Measurements from ENCODE around the gene CTRB1.

Gene CTRB1

GRCh38 chr16:75196836-75197235, 22.0 kb upstream of the CTRB1 start:
- TF ChIP-seq HDGF (IDR thresholded peaks at IDR 0.05; ENCODE audit: borderline replicate concordance) (no peak), FOXK2 (IDR thresholded peaks at IDR 0.05) (no peak), BHLHE40 (IDR thresholded peaks at IDR 0.05; ENCODE audit: borderline replicate concordance) (no peak), PKNOX1 (IDR thresholded peaks at IDR 0.05) (no peak), L3MBTL2 (conservative IDR thresholded peaks at IDR 0.05) (no peak), SUZ12 (IDR thresholded peaks at IDR 0.05) (no peak), ELF4 (IDR thresholded peaks at IDR 0.05) (no peak), FOXA1 (IDR thresholded peaks at IDR 0.05) (no peak), LEF1 (IDR thresholded peaks at IDR 0.05; ENCODE audit: borderline replicate concordance) (no peak), ARNT (IDR thresholded peaks at IDR 0.05) (no peak), FOXM1 (IDR thresholded peaks at IDR 0.05; ENCODE audit: borderline replicate concordance) (no peak), SP1 (IDR thresholded peaks at IDR 0.05) (no peak), TARDBP (IDR thresholded peaks at IDR 0.05) (no peak), CTBP1 (IDR thresholded peaks at IDR 0.05; ENCODE audit: borderline replicate concordance) (no peak), ZNF384 (IDR thresholded peaks at IDR 0.05) (no peak), NFRKB (IDR thresholded peaks at IDR 0.05) (no peak)
- ChIA-PET POLR2A (no interaction called here), CTCF (no interaction called here)

GRCh38 chr16:75197522-75198134, 21.2 kb upstream of the CTRB1 start:
- no peak for TF ChIP-seq FOXK2 (IDR thresholded peaks at IDR 0.05)
- TF ChIP-seq ZNF384 (IDR thresholded peaks at IDR 0.05) = no peak
- no peak for TF ChIP-seq HDGF (IDR thresholded peaks at IDR 0.05; ENCODE audit: borderline replicate concordance)
- no peak for TF ChIP-seq ELF4 (IDR thresholded peaks at IDR 0.05)
- no peak for TF ChIP-seq BHLHE40 (IDR thresholded peaks at IDR 0.05; ENCODE audit: borderline replicate concordance)
- no peak for TF ChIP-seq L3MBTL2 (conservative IDR thresholded peaks at IDR 0.05)
- no peak for TF ChIP-seq CTBP1 (IDR thresholded peaks at IDR 0.05; ENCODE audit: borderline replicate concordance)
- TF ChIP-seq FOXA1 (IDR thresholded peaks at IDR 0.05) = no peak
- no peak for TF ChIP-seq SUZ12 (IDR thresholded peaks at IDR 0.05)
- no peak for TF ChIP-seq ARNT (IDR thresholded peaks at IDR 0.05)
- TF ChIP-seq LEF1 (IDR thresholded peaks at IDR 0.05; ENCODE audit: borderline replicate concordance) = no peak
- no peak for TF ChIP-seq SP1 (IDR thresholded peaks at IDR 0.05)
- TF ChIP-seq FOXM1 (IDR thresholded peaks at IDR 0.05; ENCODE audit: borderline replicate concordance) = no peak
- no peak for TF ChIP-seq NFRKB (IDR thresholded peaks at IDR 0.05)
- no peak for TF ChIP-seq TARDBP (IDR thresholded peaks at IDR 0.05)
- TF ChIP-seq PKNOX1 (IDR thresholded peaks at IDR 0.05) = no peak
- CTCF ChIA-PET = no interaction called here
- DNase-seq (ENCODE audit: extremely low spot score) = no peak
- POLR2A ChIA-PET = no interaction called here

More at GRCh38 chr16:75196836-75197235, 22.0 kb upstream of the CTRB1 start:
- no peak for DNase-seq (ENCODE audit: extremely low spot score)

DNA sequence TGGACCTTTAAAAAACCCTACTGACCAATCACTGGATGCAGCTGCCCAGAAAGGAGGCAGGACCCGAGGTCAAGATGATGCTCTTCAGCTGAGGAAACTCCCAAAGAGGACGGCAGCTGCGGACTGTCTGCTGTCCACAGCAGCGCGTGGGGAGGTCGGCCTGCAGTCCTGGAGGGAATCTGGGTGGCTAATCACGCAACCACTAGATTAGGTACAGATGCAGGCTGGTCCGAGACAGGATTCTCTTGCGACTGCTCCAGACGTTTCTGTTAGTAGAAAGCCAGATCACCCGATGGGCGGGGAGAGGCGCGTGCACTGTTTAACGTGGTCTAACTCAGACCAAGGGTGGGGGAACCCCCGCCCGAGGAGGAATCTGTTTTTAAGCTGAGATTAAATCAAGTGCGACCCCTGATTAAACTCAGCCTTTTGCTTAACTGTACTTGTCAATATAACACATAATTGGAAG, 20.6 kb upstream of the CTRB1 start:
- CTCF ChIA-PET = interaction anchor here (1.3 to 1.5 kb wide), 2 partner anchors 187 to 204 kb away, joined by 4 to 5 read pairs; no protein-coding TSS in a partner anchor
- no peak for DNase-seq (ENCODE audit: extremely low spot score)
- POLR2A ChIA-PET = no interaction called here
- no peak for TF ChIP-seq BHLHE40 (IDR thresholded peaks at IDR 0.05; ENCODE audit: borderline replicate concordance)
- TF ChIP-seq NFRKB (IDR thresholded peaks at IDR 0.05) = no peak
- TF ChIP-seq SP1 (IDR thresholded peaks at IDR 0.05) = no peak
- no peak for TF ChIP-seq ELF4 (IDR thresholded peaks at IDR 0.05)
- no peak for TF ChIP-seq ARNT (IDR thresholded peaks at IDR 0.05)
- TF ChIP-seq PKNOX1 (IDR thresholded peaks at IDR 0.05) = no peak
- no peak for TF ChIP-seq ZNF384 (IDR thresholded peaks at IDR 0.05)
- TF ChIP-seq SUZ12 (IDR thresholded peaks at IDR 0.05) = no peak
- no peak for TF ChIP-seq FOXA1 (IDR thresholded peaks at IDR 0.05)
- no peak for TF ChIP-seq CTBP1 (IDR thresholded peaks at IDR 0.05; ENCODE audit: borderline replicate concordance)
- TF ChIP-seq L3MBTL2 (conservative IDR thresholded peaks at IDR 0.05) = no peak
- TF ChIP-seq FOXM1 (IDR thresholded peaks at IDR 0.05; ENCODE audit: borderline replicate concordance) = no peak
- no peak for TF ChIP-seq TARDBP (IDR thresholded peaks at IDR 0.05)

DNA sequence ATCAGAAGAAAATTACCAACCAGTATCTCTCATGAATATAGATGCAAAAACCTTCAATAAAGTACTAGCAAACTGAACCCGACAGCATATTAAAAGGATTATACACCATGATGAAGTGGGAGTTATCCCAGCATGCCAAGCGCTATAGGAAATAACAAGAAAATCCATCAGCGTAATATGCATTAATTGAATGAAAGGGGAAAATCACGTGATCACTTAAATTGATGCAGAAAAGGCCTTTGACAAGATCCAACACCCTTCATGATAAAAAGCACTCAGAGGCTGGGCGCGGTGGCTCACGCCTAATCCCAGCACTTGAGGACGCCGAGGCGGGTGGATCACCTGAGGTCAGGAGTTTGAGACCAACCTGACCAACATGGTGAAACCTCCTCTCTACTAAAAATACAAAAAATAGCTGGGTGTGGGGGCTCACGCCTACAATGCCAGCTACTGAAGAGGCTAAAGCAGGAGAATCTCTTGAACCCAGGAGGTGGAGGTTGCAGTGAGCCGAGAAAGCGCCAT, 16.7 kb upstream of the CTRB1 start:
- ChIA-PET POLR2A (no interaction called here), CTCF (no interaction called here)
- TF ChIP-seq NFRKB (IDR thresholded peaks at IDR 0.05) (no peak), LEF1 (IDR thresholded peaks at IDR 0.05; ENCODE audit: borderline replicate concordance) (no peak), HDGF (IDR thresholded peaks at IDR 0.05; ENCODE audit: borderline replicate concordance) (no peak), ELF4 (IDR thresholded peaks at IDR 0.05) (no peak), FOXK2 (IDR thresholded peaks at IDR 0.05) (no peak), SP1 (IDR thresholded peaks at IDR 0.05) (no peak), PKNOX1 (IDR thresholded peaks at IDR 0.05) (no peak), L3MBTL2 (conservative IDR thresholded peaks at IDR 0.05) (no peak), FOXM1 (IDR thresholded peaks at IDR 0.05; ENCODE audit: borderline replicate concordance) (no peak), BHLHE40 (IDR thresholded peaks at IDR 0.05; ENCODE audit: borderline replicate concordance) (no peak), CTBP1 (IDR thresholded peaks at IDR 0.05; ENCODE audit: borderline replicate concordance) (no peak)
- no peak for DNase-seq (ENCODE audit: extremely low spot score)

DNA sequence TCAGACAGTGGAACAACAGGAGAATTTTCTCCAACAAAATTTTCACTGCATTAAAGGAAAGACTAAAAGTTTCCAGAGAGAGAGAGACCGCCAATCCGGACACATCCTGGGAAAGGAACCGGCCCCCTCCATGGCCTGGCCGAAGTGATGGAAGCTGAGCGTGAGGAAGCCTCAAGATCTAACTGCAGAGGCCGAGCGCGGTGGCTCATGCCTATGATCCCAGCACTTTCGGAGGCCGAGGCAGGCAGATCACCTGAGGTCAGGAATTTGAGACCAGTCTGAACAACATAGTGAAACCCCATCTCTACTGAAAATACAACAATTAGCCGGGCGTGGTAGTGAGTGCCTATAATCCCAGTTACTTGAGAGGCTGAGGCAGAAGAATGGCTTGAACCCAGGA, 15.7 kb upstream of the CTRB1 start:
- ChIA-PET CTCF (no interaction called here), POLR2A (interaction anchor here (0.6 kb wide), 1 partner anchor 63 kb away, joined by 3 read pairs; no protein-coding TSS in a partner anchor)
- TF ChIP-seq HDGF (IDR thresholded peaks at IDR 0.05; ENCODE audit: borderline replicate concordance) (no peak), NFRKB (IDR thresholded peaks at IDR 0.05) (no peak), FOXK2 (IDR thresholded peaks at IDR 0.05) (no peak), BHLHE40 (IDR thresholded peaks at IDR 0.05; ENCODE audit: borderline replicate concordance) (no peak), TARDBP (IDR thresholded peaks at IDR 0.05) (no peak)
- DNase-seq (ENCODE audit: extremely low spot score) = no peak

Measured in HEK293T (cell line).